Activated T-cell treated with anti-CD3 and anti-CD28 coated beads for 4 hours (primary cell): Measurements from ENCODE around the gene AJM1.
A peak's percentile ranks its signal among the peaks of the same experiment; 100 is the strongest.
"Not testable (repeated sequence)": the region's sequence is repeated elsewhere in the genome, so short reads cannot be mapped to it uniquely, and the experiment has no call there.

Source experiments
- DNase-seq: peaks from one replicate; pipeline ENCODE4 v3.0.0-alpha.2; 2020

The AJM1 gene

DNA sequence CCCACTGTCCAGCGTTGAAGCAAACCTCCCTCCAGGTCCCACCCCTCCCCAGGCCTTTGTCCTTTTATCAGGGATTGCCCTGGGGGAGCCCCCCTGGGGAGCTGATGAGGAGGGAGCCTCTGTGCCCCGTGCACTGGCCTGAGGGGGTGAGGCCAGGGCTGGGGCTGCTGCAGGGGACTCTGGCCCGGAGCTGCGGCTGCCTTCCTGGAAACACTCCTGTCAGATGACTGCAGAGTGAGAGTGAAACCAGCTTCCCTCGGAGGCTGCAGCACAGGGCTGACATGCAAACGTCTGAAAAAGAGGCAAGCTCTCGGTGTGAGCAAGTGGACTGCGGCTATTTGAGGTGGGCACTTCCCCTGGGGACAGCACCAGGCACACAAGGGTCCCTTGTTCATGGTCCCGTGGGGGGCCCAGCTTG, 39.4 kb downstream of the AJM1 start:
- DNase-seq = peak; percentile 19

DNA sequence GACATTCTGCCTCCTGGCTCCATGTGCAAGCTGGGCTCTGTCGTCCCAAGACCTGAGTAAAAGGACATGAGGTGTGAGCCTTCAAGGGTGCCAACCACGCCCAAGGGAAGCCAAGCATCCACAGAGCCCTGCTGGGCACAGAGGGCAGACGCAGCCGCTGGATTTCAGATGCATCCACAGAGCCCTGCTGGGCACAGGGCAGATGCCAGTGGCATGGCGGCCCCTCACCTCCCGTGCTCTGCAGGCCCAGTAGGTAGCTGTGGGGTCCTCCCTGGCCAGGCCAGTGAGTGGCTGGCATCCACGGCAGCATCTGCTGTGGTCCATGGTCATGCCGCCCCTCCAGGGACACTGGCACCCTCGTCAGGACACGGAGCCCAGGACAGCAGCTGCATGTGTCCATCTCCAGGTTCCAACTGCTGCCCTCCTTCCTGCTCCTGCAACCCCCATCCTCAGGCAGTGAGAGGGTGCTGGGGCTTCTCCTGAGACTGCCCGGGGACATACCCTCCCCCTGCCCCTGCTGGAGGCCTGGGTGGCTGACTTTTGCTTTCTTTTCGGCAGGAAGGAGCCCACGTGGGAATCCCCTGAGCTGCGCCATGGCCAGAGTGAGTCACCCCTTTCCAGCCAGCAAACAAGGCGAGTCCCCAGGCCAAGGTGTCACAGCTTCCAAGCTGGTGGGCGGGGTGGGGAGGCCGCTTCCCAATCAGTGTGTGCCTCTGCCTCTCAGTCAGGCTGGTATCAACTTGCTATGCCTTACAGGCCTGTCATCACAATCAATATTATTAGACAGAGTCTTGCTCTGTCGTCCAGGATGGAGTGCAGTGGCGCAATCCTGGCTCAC, 40.0 kb downstream of the AJM1 start:
- DNase-seq = peak; percentile 89

DNA sequence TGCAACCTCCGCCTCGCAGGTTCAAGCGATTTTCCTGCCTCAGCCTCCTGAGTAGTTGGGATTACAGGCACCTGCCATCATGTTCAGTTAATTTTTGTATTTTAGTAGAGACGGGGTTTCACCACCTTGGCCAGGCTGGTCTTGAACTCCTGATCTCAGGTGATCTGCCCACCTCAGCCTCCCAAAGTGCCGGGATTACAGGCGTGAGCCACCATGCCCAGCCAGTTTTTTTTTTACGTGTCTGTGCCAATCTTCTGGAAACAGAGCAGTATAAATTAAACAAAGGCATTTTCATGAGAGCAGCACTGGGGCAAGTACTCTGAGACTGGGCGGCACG, 40.6 kb downstream of the AJM1 start:
- DNase-seq = not testable (repeated sequence)

DNA sequence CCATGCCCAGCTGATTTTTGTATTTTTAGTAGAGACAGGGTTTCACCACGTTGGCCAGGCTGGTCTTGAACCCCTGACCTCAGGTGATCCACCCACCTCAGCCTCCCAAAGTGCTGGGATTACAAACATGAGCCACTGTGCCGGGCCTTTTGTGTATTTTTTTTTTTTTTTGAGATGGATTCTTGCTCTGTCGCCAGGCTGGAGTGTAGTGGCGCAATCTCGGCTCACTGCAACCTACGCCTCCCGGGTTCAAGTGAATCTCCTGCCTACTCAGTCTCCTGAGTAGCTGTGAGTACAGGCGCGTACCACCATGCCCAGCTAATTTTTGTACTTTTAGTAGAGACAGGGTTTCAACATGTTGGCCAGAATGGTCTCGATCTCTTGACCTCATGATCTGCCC, 41.4 kb downstream of the AJM1 start:
- not testable (repeated sequence) for DNase-seq

DNA sequence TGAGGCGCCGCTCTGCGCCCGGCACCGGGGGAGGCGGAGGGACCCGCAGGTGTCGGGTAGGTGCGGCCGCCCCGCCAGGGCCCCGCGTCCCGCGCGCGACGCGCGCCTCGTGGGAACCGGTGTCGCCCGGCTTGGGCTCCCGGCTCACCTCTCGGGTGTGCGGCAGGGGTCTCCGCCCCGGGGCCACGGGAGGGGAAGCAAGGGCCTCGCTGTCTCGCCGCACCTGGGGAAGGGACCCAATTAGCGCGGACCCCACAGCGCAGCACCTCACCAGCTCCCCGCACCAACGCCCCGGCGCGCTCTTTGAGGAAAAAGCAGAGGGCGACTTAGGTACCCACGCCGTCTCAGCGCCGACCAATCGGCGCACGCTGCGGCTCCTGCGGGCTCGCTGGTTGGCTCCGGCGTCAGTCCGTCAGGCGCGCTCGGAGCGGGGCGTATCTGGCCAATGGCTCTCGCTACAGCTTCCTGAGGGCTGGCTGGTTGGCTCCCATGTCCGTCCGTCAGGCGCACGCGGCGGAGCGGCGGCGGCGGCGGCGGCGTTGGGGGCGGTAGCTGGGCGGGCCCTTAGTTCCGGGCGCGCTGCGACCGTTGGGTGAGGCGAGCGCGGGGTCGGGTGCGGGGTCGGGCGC, 43.8 kb downstream of the AJM1 start, which contains the start of gene TRAF2:
Gene TRAF2 (plus strand): TSS at position 567 of the 629 bp plus-strand sequence. CDS start 12,225 bp downstream, outside the sequence.
- peak; percentile 92 for DNase-seq

DNA sequence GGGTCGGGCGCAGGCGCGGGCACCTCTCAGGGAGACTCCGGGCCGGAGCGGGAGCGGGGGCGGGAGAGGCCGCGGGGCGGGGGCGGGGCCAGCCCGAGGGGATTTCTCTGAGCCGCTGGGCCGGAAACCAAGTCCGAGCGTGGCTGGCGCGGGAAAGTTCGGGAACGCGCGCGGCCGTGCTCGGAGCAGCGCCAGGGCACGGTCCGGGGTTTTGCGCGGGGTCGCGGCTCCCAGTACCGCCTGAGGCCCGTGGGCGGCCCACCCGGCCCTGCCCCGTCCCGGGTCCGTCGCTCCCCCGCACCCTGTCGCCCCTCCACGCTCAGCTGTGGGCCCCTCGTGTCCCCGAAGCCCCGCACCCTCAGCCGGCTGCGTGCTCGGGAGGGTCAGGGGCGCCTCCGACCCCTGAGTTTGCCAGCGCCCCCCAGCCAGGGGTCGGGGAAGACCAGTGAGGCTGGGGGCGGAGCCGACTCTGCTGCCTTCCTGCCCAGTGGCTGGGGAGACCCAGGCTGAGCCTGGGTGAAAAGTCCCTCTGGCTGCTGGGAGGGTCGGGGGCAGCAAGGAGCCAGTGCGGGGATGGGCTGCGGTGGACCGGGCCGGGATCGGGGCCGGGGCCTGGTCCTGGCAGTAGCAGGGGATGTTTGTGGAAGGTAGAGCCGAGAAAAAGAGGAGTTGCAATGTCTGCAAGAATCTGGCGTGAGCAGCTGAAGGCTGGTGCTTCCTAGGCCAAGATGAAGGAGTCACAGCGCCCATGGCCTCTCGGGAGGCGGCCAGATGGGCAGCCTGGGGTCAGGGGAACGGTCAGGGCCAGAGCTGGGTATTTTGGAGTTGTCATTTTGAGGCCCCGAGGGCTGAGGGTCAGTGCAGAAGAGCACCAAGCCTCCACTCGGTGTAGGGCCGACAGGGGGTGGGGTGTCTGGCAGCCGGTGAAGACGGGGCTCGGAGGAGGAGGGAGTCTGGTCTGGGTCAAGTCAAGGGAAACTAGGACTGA, 44.6 kb downstream of the AJM1 start:
- DNase-seq = no peak

DNA sequence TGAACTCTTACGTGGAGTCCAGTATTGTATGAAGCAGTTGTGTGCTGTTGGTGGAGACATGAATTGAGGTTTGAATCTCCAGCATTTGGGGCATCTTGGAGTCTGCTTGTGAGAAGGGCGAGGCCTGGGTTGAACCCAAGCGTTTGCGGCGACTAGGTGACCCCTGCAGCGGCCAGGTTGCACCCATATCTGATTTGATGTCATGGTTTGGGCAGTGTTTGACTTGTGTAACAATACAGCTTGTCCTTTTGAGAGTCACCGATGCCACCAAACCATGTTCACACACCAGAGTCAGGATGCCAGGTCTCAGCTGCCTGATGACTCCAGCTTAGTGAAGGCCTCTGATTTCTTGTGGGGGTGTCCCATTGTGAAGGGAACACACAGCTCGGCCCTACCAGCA, 46.2 kb downstream of the AJM1 start:
- DNase-seq = no peak

DNA sequence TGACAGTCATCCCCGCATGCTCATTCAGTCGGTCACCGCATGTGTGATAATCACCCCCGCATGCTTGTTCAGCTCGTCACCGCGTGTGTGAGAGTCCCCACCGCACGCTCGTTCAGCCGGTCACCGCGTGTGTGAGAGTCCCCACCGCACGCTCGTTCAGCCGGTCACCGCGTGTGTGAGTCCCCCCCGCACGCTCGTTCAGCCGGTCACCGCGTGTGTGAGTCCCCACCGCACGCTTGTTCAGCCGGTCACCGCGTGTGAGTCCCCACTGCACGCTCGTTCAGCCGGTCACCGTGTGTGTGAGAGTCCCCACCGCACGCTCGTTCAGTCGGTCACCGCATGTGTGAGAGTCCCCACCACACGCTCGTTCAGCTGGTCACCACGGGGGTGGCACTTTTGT, 47.6 kb downstream of the AJM1 start:
- DNase-seq = no peak

DNA sequence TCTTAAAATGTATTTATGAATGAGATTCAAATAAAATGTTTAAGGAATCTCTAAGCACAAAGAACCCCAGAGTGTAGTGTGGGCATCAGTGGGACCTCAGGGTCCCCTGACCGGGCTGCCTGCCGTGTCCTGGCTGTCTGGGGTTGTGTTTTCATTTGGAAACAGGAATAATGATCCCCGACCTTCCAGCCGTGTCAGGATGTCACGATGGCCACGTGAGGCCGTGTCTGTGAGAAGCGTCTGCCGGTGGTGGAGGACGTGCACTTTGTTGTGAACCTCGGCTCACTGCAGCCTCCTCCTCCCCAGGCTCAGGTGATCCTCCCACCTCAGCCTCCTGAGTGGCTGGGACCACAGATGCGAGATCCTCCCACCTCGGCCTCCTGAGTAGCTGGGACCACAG, 48.4 kb downstream of the AJM1 start:
- no peak for DNase-seq
